GM13976 (cell line): ENCODE measurements around the gene HECW1.

ENCODE experiments used
- DNase-seq: peaks from one replicate; pipeline ENCODE4 v3.0.0; 2012; ENCODE audit warnings: low spot score
- in situ Hi-C: fragments of 300-500 bp; cut with MboI; formaldehyde crosslinking; loops from one replicate; pipeline ENCODE4 v1.12.0; 2022; ENCODE audit warnings: low sequenced_read_pairs, mixed read lengths, inconsistent platforms; ENCODE audit not compliant: unreplicated experiment
- TF ChIP-seq, protein P1 (sequence below): IDR thresholded peaks from 2 replicates; pipeline ENCODE4 v1.5.1; 2012; ENCODE audit warnings: borderline replicate concordance, mild to moderate bottlenecking; ENCODE audit not compliant: insufficient read depth; ENCODE audit errors: extremely low read depth, missing control alignments, control extremely low read depth

HECW1 gene

GRCh38 chr7:43141091-43141490, 28.6 kb downstream of the HECW1 start:
- in situ Hi-C loops: no loop called here
- TF ChIP-seq, protein P1, sequence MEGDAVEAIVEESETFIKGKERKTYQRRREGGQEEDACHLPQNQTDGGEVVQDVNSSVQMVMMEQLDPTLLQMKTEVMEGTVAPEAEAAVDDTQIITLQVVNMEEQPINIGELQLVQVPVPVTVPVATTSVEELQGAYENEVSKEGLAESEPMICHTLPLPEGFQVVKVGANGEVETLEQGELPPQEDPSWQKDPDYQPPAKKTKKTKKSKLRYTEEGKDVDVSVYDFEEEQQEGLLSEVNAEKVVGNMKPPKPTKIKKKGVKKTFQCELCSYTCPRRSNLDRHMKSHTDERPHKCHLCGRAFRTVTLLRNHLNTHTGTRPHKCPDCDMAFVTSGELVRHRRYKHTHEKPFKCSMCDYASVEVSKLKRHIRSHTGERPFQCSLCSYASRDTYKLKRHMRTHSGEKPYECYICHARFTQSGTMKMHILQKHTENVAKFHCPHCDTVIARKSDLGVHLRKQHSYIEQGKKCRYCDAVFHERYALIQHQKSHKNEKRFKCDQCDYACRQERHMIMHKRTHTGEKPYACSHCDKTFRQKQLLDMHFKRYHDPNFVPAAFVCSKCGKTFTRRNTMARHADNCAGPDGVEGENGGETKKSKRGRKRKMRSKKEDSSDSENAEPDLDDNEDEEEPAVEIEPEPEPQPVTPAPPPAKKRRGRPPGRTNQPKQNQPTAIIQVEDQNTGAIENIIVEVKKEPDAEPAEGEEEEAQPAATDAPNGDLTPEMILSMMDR: no peak
- no peak for DNase-seq

DNA sequence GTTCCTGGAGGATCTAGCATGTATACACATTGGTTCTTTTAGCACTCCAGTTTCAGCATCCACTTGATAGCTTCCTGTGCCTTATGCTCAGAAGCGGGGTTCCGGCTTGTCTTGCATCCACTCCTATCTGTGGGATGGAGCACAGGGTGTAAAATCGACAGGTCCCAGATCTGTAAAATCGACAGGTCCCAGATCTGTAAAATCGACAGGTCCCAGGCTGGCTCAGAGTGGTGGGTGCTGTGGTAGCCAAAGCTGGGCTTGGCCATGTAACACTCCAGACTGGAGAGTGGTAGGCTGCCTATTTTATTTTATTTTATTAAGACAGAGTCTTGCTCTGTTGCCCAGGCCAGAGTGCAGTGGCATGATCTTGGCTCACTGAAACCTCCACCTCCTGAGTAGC, 30.3 kb downstream of the HECW1 start:
- TF ChIP-seq, protein P1: no peak
- no peak for DNase-seq
- in situ Hi-C loops: no loop called here

DNA sequence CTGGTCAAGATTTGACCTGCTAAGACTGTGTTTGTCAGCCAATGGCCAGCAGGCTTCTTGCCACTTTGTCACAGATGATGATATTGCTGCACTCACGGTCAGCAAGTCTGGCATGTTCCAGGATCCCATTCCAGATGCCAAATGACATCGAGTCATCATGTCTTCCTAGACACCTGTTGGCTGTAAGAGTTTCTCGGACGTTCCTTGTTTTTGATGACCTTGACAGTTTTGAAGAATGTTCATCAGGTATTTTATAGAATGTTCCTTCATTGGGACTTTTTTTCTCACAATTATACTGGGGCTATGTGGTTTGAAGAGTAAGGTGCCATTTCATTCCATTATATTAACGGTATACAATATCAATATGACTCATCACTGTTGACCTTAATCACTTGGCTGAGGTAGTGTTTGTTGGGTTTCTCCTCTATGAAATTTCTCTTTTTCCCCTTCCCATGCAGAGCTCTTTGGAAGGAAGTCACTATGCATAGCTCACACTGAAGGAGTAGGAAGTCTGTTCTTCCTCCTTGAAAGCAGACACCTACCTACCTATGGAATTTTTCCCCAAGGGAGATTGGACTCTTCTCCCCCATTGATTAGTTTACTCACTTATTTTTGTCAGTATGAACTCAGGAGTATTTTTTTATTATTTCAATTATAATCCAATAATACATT, 31.6 kb downstream of the HECW1 start:
- TF ChIP-seq, protein P1: no peak
- no peak for DNase-seq
- in situ Hi-C loops: no loop called here

GRCh38 chr7:43148161-43148731, 35.8 kb downstream of the HECW1 start:
- in situ Hi-C loops: no loop called here
- TF ChIP-seq, protein P1: no peak
- no peak for DNase-seq

DNA sequence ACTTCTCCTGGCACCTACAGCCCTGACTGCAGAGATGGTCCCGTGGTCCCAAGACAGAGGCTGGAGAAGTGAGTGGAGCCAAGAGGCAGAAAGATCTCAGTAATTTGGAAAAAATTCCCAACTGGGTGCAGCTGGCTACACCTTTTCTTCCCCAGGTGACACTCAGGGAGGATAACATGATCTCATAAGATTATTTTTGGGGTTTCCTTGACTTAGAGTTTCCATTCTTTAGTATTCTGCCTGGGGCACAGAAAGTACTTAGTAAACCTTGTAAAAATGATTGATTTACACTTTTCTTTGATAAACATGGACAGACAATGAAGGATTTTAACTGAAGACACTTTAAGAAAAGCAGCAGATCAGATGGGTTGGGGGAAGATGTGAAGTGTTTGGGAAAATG, 38.6 kb downstream of the HECW1 start:
- no peak for DNase-seq
- in situ Hi-C loops: no loop called here
- TF ChIP-seq, protein P1: no peak

- TF ChIP-seq, protein P1: no peak
- in situ Hi-C loops: no loop called here
These were observed 40.2 kb downstream of the HECW1 start for GRCh38 chr7:43152696-43153095.

GRCh38 chr7:43155636-43156035, 43.2 kb downstream of the HECW1 start:
- no peak for DNase-seq
- TF ChIP-seq, protein P1: no peak
- in situ Hi-C loops: no loop called here

More at GRCh38 chr7:43152696-43153095, 40.2 kb downstream of the HECW1 start:
- no peak for DNase-seq
